Brain microvascular endothelial cell (primary cell): ENCODE results near the gene ATAD2B.

ENCODE experiments used
- DNase-seq: peaks from one replicate; pipeline ENCODE4 v3.0.0-alpha.2; 2020
- H3K27ac ChIP-seq: fragments of 250-450 bp; sonication (Bioruptor Pico); 2 replicates; pipeline ENCODE4 v1.5.1; 2020; ENCODE audit warnings: mild to moderate bottlenecking, moderate library complexity
- H3K27me3 ChIP-seq: fragments of 250-450 bp; sonication (Bioruptor Pico); replicated peaks from 2 replicates; pipeline ENCODE4 v1.5.1; 2020; ENCODE audit warnings: mild to moderate bottlenecking
- H3K36me3 ChIP-seq: fragments of 250-450 bp; sonication (Bioruptor Pico); replicated peaks from 2 replicates; pipeline ENCODE4 v1.5.1; 2020; ENCODE audit warnings: mild to moderate bottlenecking
- H3K4me3 ChIP-seq: 2 replicates; pipeline ENCODE4 v1.5.1; 2011; ENCODE audit warnings: low read depth, mild to moderate bottlenecking, control low read depth, low read length, moderate library complexity
- CTCF ChIP-seq: IDR thresholded peaks from 2 replicates; pipeline ENCODE4 v1.5.1; 2011; ENCODE audit warnings: low read depth, mild to moderate bottlenecking, moderate library complexity, low read length, control low read depth, inconsistent platforms; ENCODE audit errors: missing control alignments
- in situ Hi-C: cut with HindIII; loops from 2 replicates; pipeline ENCODE4 v1.10.0; 2017; ENCODE audit warnings: low sequenced_read_pairs, low pct_ligation_motif_present

The ATAD2B gene

GRCh38 chr2:23721454-23721826 lies 205.5 kb downstream of the ATAD2B start:
- in situ Hi-C loops = no loop called here
- no peak overlapping the region for H3K4me3 ChIP-seq
- no peak overlapping the region for H3K27ac ChIP-seq
- H3K36me3 ChIP-seq = no peaks in the 10 kb centered on the region
- TF ChIP-seq CTCF = no peak
- DNase-seq = no peak
- no peaks in the 10 kb centered on the region for H3K27me3 ChIP-seq

DNA sequence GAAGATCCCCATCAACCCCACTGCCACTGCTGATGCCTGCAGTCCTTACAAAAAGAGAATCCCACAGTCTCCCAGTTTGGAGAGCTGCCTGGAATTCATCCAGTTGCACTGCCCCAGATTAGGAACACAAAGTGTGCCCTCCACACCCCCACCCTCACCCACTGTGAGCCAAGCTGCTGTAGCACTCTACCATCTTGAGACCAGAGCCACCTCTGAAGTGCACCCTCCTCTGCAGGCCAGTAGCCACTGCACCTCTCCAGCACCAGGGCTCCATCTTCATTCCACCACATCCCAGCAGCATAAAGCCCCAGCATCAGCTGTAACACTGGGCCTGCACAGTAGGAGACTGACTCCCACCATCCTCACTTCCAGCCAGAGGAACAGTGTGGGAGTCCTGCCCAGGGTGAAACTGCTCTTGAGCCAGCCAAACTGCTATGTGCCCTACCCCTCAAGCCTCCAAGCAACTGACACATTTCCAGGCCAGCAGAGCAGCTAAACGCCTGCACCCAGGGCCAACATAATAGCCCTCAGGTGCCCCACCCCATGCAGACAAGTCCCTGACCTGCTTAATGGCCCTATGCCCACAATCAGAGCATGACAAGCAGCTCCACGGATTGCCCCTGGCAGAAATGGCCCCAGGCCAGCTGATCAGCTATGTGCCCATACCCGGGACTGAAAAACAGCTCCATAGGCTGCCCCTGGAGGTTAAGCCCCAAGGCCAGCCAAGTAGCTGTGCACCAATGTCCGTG lies 206.0 kb downstream of the ATAD2B start:
- no peak for TF ChIP-seq CTCF
- in situ Hi-C loops = no loop called here
- Histone ChIP-seq H3K27ac (no peak overlapping the region), H3K4me3 (no peak overlapping the region), H3K27me3 (no peaks in the 10 kb centered on the region), H3K36me3 (no peaks in the 10 kb centered on the region)
- no peak for DNase-seq

GRCh38 chr2:23719716-23720115 lies 207.2 kb downstream of the ATAD2B start:
- Histone ChIP-seq H3K36me3 (no peaks in the 10 kb centered on the region), H3K27me3 (no peaks in the 10 kb centered on the region), H3K27ac (no peak overlapping the region), H3K4me3 (no peak overlapping the region)
- no peak for DNase-seq
- in situ Hi-C loops = no loop called here
- TF ChIP-seq CTCF = no peak

DNA sequence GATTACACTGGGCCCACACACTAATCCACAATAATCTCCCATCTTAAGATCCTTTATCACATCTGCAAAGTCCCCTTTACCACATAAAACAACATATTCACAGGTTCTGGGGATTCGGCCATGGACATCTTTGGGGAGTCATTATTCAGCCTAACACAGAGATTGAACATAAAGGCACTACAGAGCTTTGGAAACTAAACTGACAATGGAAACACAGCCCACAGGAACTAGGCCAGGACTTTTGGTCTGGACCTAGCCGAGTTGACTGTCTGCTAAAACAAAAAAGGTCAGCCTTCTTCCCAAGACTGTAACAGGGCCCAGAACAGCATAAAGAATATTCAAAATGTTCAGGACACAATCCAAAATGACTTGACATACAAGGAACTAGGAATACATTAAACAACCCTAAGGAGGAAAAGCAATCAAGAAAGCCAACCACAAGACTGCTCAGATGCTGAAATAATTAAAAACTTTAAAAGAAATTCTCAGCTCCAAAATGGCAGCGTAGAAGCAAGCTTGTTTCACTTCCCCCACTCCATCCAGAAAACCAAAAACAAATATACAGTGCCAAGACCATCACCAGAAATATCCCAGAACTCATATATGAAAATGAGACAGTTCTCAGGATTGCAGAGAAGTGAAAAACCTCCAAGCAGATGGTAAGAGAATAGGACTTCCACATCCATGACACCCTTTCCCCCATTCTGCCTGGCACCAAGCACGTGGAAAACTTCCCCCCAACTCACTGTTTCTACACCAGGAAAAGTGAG lies 207.8 kb downstream of the ATAD2B start:
- in situ Hi-C loops = no loop called here
- Histone ChIP-seq H3K27ac (no peak overlapping the region), H3K36me3 (no peaks in the 10 kb centered on the region), H3K27me3 (no peaks in the 10 kb centered on the region), H3K4me3 (no peak overlapping the region)
- TF ChIP-seq CTCF = no peak
- no peak for DNase-seq

GRCh38 chr2:23713351-23713750 lies 213.6 kb downstream of the ATAD2B start:
- no peaks in the 10 kb centered on the region for H3K27me3 ChIP-seq
- no peak for TF ChIP-seq CTCF
- DNase-seq = no peak
- H3K4me3 ChIP-seq = no peak overlapping the region
- H3K36me3 ChIP-seq = no peaks in the 10 kb centered on the region
- in situ Hi-C loops = no loop called here
- H3K27ac ChIP-seq = no peak overlapping the region
